GM12873 (cell line): ENCODE measurements around the gene SNX14.

Experiments
- TF ChIP-seq, protein P1 (sequence below): IDR thresholded peaks from 2 replicates; pipeline ENCODE4 v1.5.1; 2012; ENCODE audit warnings: low read depth, mild to moderate bottlenecking, moderate library complexity, low read length, control low read depth; ENCODE audit not compliant: insufficient read depth; ENCODE audit errors: missing control alignments

SNX14 gene

DNA sequence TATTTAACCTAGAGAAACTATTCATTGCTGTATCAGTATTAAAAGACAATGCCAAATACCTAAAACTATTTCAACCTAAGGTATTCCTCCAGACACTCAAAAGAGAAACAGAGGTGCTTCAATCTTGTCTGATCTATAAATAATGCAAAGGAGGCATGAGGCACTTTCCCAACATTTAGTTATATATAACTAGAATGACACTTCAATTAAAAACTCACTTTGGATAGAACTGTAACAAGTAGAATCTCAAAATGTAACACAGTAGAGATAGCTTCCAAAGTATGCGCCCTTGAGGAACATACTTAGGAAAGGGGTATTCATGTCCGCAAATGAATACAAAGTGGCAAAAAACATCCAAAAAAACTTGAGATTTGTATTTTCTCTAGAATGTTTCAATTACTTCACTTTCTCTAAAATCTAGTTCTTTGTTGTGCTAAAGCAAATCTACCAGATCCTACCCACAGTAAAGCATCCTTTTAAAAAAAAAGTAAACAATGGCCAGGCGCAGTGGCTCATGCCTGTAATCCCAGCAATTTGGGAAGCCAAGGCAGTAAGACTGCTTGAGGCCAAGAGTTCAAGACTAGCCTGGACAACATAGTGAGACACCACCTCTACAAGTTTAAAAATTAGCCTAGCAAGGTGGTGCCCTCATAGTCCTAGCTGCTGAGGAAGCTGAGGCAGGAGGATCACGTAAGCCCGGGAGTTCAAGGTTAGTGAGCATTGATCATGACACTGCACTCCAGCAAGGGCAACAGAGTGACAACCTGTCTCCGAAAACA, 38.7 kb upstream of the SNX14 start:
- TF ChIP-seq, protein P1, sequence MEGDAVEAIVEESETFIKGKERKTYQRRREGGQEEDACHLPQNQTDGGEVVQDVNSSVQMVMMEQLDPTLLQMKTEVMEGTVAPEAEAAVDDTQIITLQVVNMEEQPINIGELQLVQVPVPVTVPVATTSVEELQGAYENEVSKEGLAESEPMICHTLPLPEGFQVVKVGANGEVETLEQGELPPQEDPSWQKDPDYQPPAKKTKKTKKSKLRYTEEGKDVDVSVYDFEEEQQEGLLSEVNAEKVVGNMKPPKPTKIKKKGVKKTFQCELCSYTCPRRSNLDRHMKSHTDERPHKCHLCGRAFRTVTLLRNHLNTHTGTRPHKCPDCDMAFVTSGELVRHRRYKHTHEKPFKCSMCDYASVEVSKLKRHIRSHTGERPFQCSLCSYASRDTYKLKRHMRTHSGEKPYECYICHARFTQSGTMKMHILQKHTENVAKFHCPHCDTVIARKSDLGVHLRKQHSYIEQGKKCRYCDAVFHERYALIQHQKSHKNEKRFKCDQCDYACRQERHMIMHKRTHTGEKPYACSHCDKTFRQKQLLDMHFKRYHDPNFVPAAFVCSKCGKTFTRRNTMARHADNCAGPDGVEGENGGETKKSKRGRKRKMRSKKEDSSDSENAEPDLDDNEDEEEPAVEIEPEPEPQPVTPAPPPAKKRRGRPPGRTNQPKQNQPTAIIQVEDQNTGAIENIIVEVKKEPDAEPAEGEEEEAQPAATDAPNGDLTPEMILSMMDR = no peak

DNA sequence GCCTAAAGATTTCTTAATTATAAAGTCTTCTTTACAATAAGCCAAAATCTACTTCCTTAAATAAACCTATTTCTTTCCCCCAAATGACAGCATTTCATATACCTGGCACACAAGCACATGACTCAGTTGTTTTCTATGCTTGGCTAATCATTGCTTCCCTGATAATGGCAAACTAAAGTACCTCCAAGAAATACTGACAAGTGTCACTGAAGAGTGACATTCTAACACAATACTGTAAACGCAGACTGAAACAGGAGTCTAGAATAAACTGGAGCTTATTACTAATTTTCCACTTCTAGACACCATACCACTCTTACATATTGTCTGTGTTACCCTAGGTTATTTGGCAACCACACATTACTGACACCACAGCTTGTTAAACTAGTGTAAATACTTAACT, 34.7 kb upstream of the SNX14 start:
- TF ChIP-seq, protein P1 = no peak

DNA sequence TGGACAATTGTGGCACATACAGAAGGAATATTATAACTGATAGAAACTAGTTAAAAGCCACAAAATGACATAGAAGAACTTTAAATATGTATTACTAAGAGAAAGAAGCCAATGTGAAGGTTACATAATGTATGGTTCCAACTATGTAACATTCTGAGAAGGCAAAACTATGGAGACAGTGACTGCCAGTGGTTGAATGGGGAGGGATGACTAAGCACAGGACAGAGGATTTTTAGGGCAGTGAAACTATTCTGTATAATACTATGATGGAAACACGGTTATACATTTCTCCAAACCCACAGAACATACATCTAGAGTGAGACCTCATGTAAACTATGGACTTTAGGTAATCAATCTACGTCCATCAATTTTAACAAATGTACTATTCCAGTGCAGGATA, 26.6 kb upstream of the SNX14 start:
- TF ChIP-seq, protein P1 = no peak

DNA sequence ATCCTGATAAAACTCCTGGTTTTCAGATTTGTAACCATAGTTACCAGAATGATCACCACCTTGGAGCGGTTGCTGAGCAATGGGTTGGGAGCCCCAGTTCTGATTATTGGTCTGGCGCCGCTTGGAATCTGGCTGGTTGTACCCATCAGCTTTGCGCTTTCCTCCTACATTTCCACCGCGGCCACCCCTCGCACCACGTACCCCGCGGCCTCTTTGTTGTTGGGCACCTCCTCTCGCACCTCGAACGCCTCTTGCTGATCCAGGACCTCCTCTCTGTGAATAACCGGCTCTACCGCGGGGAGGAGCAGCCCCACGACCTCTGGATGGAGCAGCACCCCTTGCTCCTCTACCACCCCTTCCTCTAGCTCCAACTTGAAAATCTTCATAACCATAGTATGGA, 21.1 kb upstream of the SNX14 start:
- TF ChIP-seq, protein P1 = no peak

DNA sequence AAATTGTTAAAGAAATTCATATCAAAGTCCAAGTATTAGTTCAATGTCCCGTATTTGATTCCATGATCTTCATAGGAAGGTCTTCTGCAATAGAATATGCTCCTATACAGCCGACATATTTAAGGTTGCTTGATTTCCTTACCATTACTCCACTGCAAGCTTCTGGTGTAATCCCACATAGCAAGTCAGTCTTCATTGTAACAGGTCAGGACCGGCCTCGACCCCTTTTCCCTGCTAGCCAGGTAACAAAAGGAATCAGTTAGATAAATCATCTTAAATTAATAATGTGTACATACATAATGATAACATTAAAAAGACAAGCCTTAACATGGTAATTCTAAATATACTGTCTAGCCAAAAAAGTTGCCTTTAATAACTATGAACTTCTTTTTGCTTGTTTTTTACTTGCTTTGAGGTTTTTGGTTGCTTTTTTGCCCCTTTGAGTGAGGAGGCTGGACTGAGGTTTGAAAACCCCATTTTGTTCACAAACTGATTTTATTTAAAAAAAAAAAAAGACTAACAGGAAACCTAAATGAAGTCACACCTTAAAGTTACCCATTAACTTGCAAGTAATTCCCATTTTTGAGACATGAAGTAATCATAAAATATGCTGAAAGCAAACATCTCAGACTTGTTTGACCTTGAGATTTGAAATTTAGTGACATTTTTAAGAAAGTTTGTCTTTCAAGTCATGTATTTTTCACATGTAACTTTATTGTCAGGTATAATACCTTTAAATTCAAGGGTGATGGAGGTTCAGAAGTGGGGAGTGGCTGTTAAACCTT, 19.2 kb upstream of the SNX14 start:
- TF ChIP-seq, protein P1 = no peak

DNA sequence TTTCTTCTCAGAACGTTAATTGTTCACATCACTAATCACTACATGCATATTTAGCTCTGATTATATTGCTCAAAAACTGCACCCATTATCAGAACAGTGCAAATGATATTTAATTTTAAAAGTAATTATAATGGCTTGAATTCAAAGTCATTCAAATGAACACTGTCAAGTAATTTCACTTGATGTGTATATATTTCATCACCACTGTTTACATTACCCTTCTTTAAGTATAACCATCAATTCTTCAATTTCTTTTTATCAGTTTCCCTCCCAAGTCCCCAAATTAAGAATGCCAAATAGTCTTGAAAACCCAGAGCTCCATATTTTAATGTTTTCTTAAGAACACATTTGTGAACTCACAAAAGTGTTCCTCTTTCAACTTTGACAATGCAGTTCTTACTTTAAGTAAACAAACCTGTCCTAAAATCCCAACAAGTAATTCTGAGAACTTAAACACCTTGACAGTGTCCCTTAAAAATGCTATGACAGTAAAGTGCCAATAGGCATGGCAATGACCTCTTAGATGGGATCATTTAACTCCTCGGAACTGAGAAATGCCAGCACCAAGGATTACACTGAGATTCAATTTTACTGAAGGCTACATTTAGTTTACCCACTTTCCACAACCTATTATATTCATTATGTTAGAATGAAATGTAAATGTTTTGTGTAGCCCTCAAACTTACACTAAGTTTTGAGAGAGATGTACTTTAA, 16.7 kb upstream of the SNX14 start:
- TF ChIP-seq, protein P1 = no peak

DNA sequence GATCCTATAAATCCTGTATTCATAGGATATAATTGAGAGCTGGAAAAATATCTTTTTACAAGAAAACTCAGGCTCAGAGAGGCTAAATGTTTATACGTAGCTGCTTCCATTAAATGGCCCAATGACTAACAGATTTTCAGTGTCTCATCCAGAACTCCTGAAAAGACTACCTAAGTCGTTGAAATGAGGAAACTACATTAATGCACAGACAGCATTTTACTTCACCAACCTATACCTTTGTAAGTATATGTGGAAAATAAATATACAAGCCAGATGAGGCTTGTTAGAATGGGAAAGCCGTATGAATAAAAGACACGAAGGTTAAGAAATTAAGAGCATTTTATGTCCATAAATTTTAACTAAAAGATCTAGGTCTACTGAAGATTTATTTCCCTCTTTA, 8.4 kb upstream of the SNX14 start:
- TF ChIP-seq, protein P1 = no peak
